ENCODE data around the gene MEF2C. TPM values are rescaled to one million over a fixed set of nuclear protein-coding genes. Genes with fewer than 3 reads are reported as not detected.

Gene MEF2C
- total and polyA plus RNA-seq, 7 experiments from 2014 or later, result 0.07 to 40.0 (median 2.2) TPM

DNA sequence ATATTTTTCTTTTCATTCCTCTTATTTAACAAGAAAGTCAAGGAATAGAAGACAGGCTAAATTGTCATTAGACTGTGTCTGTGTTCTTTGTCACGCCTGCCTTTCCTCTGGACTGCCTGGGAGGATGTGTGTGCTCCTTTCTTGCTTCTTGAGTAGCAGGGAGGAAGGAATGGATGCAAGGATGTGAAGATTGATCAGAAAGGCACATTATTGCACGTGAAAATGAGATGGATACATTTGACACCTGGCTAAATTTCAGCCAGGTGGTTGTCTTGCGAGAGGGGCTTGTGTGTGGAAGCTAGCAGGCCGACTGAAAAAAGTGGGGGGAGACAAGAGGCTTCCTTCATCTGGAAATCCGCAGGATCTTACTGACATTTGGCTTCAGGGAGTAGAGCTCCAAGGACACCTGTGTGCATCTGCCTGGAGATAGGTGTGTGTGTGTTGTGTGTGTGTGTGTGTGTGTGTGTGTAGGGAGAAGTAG lies 200.1 kb downstream of the MEF2C start:
- peak overlapping the region in 2 of 10 donors; percentile 3 to 15 for H3K4me3 Mint-ChIP-seq
- Histone ChIP-seq H3K36me3 (ENCODE audit: control insufficient read depth in 2 of 3, insufficient read depth in 3 of 3, low read length in 3 of 3) (no peaks in the 10 kb centered on the region), H3K4me1 (ENCODE audit: control insufficient read depth in 2 of 2, insufficient read depth in 2 of 2, low read length in 2 of 2) (peaks cover 0 to 6% of the 10 kb centered on the region in 2 donors), H3K4me3 (ENCODE audit: low read length) (no peak overlapping the region), H3K27ac (ENCODE audit: low read depth, low read length) (no peak overlapping the region), H3K9me3 (ENCODE audit: control insufficient read depth in 2 of 3, low read length in 3 of 3) (no peaks in the 10 kb centered on the region), H3K27me3 (ENCODE audit: control insufficient read depth in 2 of 2, insufficient read depth in 2 of 2, low read length in 2 of 2) (peaks cover 33 to 63% of the 10 kb centered on the region in 2 donors)
- CTCF ChIA-PET, result interaction anchor here (1.0 kb wide), 1 partner anchor 902 kb away, joined by 3 read pairs; no protein-coding TSS in a partner anchor
- ATAC-seq (no peak), DNase-seq (no peak)
- H3K4me1 Mint-ChIP-seq, result peaks cover 8 to 22% (median 17%) of the 10 kb centered on the region in 7 donors
- peaks cover 0 to 41% (median 6%) of the 10 kb centered on the region in 11 donors for H3K9me3 Mint-ChIP-seq
- intact Hi-C loops (cut with micrococcal nuclease), result loop anchor here in 1 of 2 donors (5.0 kb wide), 1 partner anchor 416 kb away; the partner anchor contains the start of gene TMEM161B
- peaks cover 80 to 94% (median 82%) of the 10 kb centered on the region in 5 donors for H3K27me3 Mint-ChIP-seq
- POLR2A ChIA-PET, result no interaction called here
- H3K27ac Mint-ChIP-seq, result no peak overlapping the region
- H3K36me3 Mint-ChIP-seq, result peaks cover 0 to 10% (median 4%) of the 10 kb centered on the region in 5 donors

DNA sequence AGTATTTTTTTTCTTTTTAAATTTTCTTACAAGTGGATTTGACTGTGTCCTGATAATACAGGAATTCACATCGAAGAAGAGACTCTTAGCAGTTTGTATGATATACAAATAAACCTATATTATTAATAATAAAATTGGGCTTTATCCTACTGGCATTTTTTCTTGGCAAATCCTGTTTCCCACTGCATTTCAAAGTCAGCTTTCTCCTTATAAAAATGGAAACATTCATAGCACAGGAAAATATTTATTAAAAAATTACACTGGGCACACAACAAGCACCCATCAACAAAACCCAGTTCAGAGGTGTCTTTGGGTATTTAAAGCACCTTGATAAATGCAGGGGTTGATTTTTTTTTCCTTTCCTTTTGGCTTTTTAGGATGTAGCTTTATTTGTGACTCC lies 200.9 kb downstream of the MEF2C start:
- no peak for ATAC-seq
- Mint-ChIP-seq H3K4me1 (peaks cover 8 to 26% (median 16%) of the 10 kb centered on the region in 7 donors), H3K27ac (no peak overlapping the region), H3K36me3 (peaks cover 0 to 7% (median 4%) of the 10 kb centered on the region in 5 donors), H3K4me3 (no peak overlapping the region), H3K9me3 (peaks cover 0 to 40% (median 8%) of the 10 kb centered on the region in 11 donors), H3K27me3 (peaks cover 80 to 94% (median 82%) of the 10 kb centered on the region in 5 donors)
- ChIA-PET CTCF (interaction anchor here (0.7 to 2.9 kb wide), 2 partner anchors 9 to 25 kb away, joined by 3 to 13 read pairs; no protein-coding TSS in a partner anchor), POLR2A (no interaction called here)
- no peak for DNase-seq
- Histone ChIP-seq H3K27me3 (ENCODE audit: control insufficient read depth in 2 of 2, insufficient read depth in 2 of 2, low read length in 2 of 2) (peaks cover 41 to 63% of the 10 kb centered on the region in 2 donors), H3K4me3 (ENCODE audit: low read length) (no peak overlapping the region), H3K36me3 (ENCODE audit: control insufficient read depth in 2 of 3, insufficient read depth in 3 of 3, low read length in 3 of 3) (no peaks in the 10 kb centered on the region), H3K9me3 (ENCODE audit: control insufficient read depth in 2 of 3, low read length in 3 of 3) (no peaks in the 10 kb centered on the region), H3K27ac (ENCODE audit: low read depth, low read length) (no peak overlapping the region), H3K4me1 (ENCODE audit: control insufficient read depth in 2 of 2, insufficient read depth in 2 of 2, low read length in 2 of 2) (peaks cover 0 to 6% of the 10 kb centered on the region in 2 donors)
- intact Hi-C loops (cut with micrococcal nuclease), result loop anchor here in 1 of 2 donors (5.0 kb wide), 1 partner anchor 415 kb away; the partner anchor contains the start of gene TMEM161B

DNA sequence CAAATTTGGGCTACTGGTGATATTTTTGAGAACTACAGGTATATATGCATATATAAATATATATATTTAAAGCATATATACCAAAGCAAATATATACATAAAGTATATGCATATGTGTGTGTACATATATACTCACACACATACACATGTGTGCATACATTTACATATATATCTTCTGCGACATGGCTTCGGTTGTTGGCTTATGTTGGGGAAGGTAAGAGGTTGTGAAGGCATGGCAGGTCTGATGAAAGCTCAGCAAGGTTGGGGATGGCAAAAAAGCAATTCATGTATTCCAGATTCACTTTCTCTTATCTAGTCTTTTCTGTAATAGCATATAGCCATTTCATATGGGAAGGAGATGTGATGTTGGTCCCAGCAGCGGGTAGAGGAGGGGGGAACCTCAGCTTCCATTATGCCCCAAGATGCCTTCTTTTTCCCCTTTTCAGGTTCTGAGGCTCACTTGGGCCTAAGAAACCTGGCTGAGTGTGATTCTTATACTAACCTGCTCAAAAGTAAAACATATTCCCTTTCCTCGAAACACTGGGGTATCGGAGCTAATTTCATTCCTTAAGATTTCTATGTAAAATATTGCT lies 201.7 kb downstream of the MEF2C start:
- Histone ChIP-seq H3K4me3 (ENCODE audit: low read length) (no peak overlapping the region), H3K27me3 (ENCODE audit: control insufficient read depth in 2 of 2, insufficient read depth in 2 of 2, low read length in 2 of 2) (peaks cover 38 to 63% of the 10 kb centered on the region in 2 donors), H3K9me3 (ENCODE audit: control insufficient read depth in 2 of 3, low read length in 3 of 3) (no peaks in the 10 kb centered on the region), H3K36me3 (ENCODE audit: control insufficient read depth in 2 of 3, insufficient read depth in 3 of 3, low read length in 3 of 3) (no peaks in the 10 kb centered on the region), H3K27ac (ENCODE audit: low read depth, low read length) (no peak overlapping the region), H3K4me1 (ENCODE audit: control insufficient read depth in 2 of 2, insufficient read depth in 2 of 2, low read length in 2 of 2) (peaks cover 0 to 6% of the 10 kb centered on the region in 2 donors)
- Mint-ChIP-seq H3K9me3 (peaks cover 0 to 36% (median 7%) of the 10 kb centered on the region in 11 donors), H3K4me3 (peak overlapping the region in 2 of 10 donors; percentile 54 to 61), H3K36me3 (peaks cover 0 to 5% (median 4%) of the 10 kb centered on the region in 5 donors), H3K27me3 (peaks cover 78 to 93% (median 80%) of the 10 kb centered on the region in 5 donors), H3K27ac (no peak overlapping the region), H3K4me1 (peaks cover 13 to 30% (median 20%) of the 10 kb centered on the region in 7 donors)
- CTCF ChIA-PET, result interaction anchor here (0.7 to 2.9 kb wide), 3 partner anchors 9 to 925 kb away, joined by 3 to 13 read pairs (median 4); no protein-coding TSS in a partner anchor
- DNase-seq (no peak), ATAC-seq (no peak)
- intact Hi-C loops (cut with micrococcal nuclease), result loop anchor here (2.0 to 5.0 kb wide), 3 partner anchors 15 to 541 kb away; partner anchors contain the start of gene TMEM161B (in 1 of the 2)
- POLR2A ChIA-PET, result no interaction called here

DNA sequence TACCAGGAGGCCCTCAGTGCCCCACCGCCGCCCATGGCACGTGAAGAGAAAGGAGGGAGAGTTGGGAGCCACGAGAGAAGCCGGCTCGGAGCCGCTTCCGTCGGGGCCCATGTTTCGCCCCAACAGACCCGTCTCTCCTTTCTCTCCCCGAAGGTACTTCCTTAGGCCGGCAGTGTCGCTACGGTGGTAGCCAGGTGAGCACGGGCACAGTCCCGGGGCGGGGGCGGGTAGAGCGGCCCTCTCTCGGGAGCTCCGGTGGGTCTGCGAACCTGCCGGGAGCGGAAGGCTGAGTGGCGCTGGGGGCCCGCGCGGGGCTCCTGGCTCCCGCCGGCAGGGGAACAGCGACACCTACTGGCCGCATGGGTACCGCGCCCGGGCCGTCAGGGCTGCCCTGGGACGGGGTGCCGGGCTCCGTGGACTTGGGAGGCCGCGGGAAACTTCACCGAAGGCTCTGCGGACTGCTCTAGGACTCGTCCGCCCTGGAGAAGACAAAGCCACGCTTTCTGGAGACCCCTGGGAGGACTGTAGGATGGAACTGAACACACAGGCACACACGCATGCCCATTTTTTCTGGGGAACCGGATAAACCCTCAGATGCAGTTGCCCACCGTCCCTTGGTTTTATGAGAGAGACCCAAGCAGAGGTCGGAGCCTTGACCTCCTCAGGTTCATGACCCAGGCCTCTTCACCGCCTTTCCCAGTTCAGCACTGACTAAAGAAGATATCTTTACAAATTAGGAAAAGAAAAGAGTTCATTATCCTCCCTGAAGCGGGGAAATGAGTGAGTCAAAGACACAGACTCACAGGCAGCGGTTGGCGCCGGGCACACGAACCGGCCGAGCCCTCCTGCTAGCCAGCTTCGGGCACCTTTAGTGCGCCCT lies 202.5 kb downstream of the MEF2C start:
- H3K36me3 ChIP-seq (ENCODE audit: control insufficient read depth in 2 of 3, insufficient read depth in 3 of 3, low read length in 3 of 3), result no peaks in the 10 kb centered on the region
- ATAC-seq (peak; percentile 93), DNase-seq (peak; percentile 53 to 87 (median 77))
- intact Hi-C loops (cut with micrococcal nuclease), result loop anchor here (1.0 to 5.0 kb wide), 4 partner anchors 14 to 899 kb away; partner anchors contain the start of gene TMEM161B (in 1 of the 2)
- H3K4me1 ChIP-seq (ENCODE audit: control insufficient read depth in 2 of 2, insufficient read depth in 2 of 2, low read length in 2 of 2), result peaks cover 0 to 6% of the 10 kb centered on the region in 2 donors
- H3K27me3 ChIP-seq (ENCODE audit: control insufficient read depth in 2 of 2, insufficient read depth in 2 of 2, low read length in 2 of 2), result peaks cover 32 to 60% of the 10 kb centered on the region in 2 donors
- H3K9me3 ChIP-seq (ENCODE audit: control insufficient read depth in 2 of 3, low read length in 3 of 3), result no peaks in the 10 kb centered on the region
- peak overlapping the region; percentile 30 to 65 (median 58) for H3K4me3 Mint-ChIP-seq
- peak overlapping the region in 2 of 9 donors; percentile 25 to 30 for H3K27ac Mint-ChIP-seq
- peaks cover 78 to 92% (median 80%) of the 10 kb centered on the region in 5 donors for H3K27me3 Mint-ChIP-seq
- ChIA-PET CTCF (interaction anchor here (1.0 to 2.9 kb wide), 2 partner anchors 10 to 12 kb away, joined by 3 to 13 read pairs; no protein-coding TSS in a partner anchor), POLR2A (no interaction called here)
- H3K9me3 Mint-ChIP-seq, result peaks cover 0 to 29% (median 5%) of the 10 kb centered on the region in 11 donors
- peaks cover 0 to 4% (median 0%) of the 10 kb centered on the region in 5 donors for H3K36me3 Mint-ChIP-seq
- no peak overlapping the region for H3K27ac ChIP-seq (ENCODE audit: low read depth, low read length)
- H3K4me1 Mint-ChIP-seq, result peaks cover 15 to 37% (median 25%) of the 10 kb centered on the region in 7 donors
- peak overlapping the region; percentile 36 for H3K4me3 ChIP-seq (ENCODE audit: low read length)

DNA sequence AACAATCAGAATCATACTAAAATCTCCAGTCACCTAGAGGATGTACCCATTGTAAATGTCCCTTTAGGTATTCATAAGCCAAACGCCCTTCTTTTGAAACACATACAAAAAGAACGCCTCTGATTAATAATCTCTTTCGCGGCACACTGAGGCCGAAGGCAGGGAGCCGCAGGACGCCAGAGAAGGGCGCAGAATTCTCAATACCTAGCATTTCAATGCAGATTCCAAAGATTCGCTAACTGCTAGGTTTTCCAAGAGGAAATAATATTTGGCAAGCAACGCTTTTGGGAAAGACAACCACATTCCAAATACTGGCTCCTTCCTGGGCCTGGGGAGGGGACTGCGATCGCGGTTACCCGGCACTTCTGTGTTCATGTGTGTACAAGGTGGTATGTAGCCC lies 203.3 kb downstream of the MEF2C start:
- H3K9me3 ChIP-seq (ENCODE audit: control insufficient read depth in 2 of 3, low read length in 3 of 3), result no peaks in the 10 kb centered on the region
- peaks cover 0 to 12% of the 10 kb centered on the region in 2 donors for H3K4me1 ChIP-seq (ENCODE audit: control insufficient read depth in 2 of 2, insufficient read depth in 2 of 2, low read length in 2 of 2)
- intact Hi-C loops (cut with micrococcal nuclease), result loop anchor here (1.0 to 5.0 kb wide), 4 partner anchors 13 to 898 kb away; partner anchors contain the start of gene TMEM161B (in 1 of the 2)
- H3K36me3 ChIP-seq (ENCODE audit: control insufficient read depth in 2 of 3, insufficient read depth in 3 of 3, low read length in 3 of 3), result no peaks in the 10 kb centered on the region
- DNase-seq, result no peak
- peak overlapping the region in 7 of 10 donors; percentile 14 to 61 (median 31) for H3K4me3 Mint-ChIP-seq
- H3K27me3 Mint-ChIP-seq, result peaks cover 80 to 92% (median 82%) of the 10 kb centered on the region in 5 donors
- ChIA-PET CTCF (interaction anchor here (1.0 to 2.9 kb wide), 3 partner anchors 11 to 897 kb away, joined by 3 to 13 read pairs (median 3); no protein-coding TSS in a partner anchor), POLR2A (no interaction called here)
- H3K27ac ChIP-seq (ENCODE audit: low read depth, low read length), result no peak overlapping the region
- peaks cover 0 to 8% (median 0%) of the 10 kb centered on the region in 5 donors for H3K36me3 Mint-ChIP-seq
- peaks cover 20 to 43% (median 30%) of the 10 kb centered on the region in 7 donors for H3K4me1 Mint-ChIP-seq
- no peak overlapping the region for H3K4me3 ChIP-seq (ENCODE audit: low read length)
- ATAC-seq, result no peak
- peaks cover 0 to 26% (median 5%) of the 10 kb centered on the region in 11 donors for H3K9me3 Mint-ChIP-seq
- H3K27me3 ChIP-seq (ENCODE audit: control insufficient read depth in 2 of 2, insufficient read depth in 2 of 2, low read length in 2 of 2), result peaks cover 34 to 58% of the 10 kb centered on the region in 2 donors
- peak overlapping the region in 2 of 9 donors; percentile 14 to 32 for H3K27ac Mint-ChIP-seq
